ENCODE data around the gene PHC2. TPM values are rescaled to one million over a fixed set of nuclear protein-coding genes. Genes with fewer than 3 reads are reported as not detected.

The PHC2 gene
- total and polyA plus RNA-seq, 2 of the 13 experiments (the other 11 are each of a cell fraction or from before 2014, with no cell fraction given), result 52.5 to 84.9 TPM

- TF ChIP-seq ZBTB4 (CRISPR knock-in tag; IDR thresholded peaks at IDR 0.05; ENCODE audit: borderline replicate concordance), result 0 out of 2 replicates have a peak, but pooled peaks have one; percentile 28
- TF ChIP-seq ZNF317 (CRISPR knock-in tag; IDR thresholded peaks at IDR 0.05), result no peak
- TF ChIP-seq SNAPC2 (CRISPR knock-in tag; IDR thresholded peaks at IDR 0.05), result 0 out of 2 replicates have a peak, but pooled peaks have one; percentile 38
- TF ChIP-seq ZBTB38 (CRISPR knock-in tag; IDR thresholded peaks at IDR 0.05), result peak; percentile 69; the same call in 1 of the 2 replicates
- TF ChIP-seq ARID5B (CRISPR knock-in tag; IDR thresholded peaks at IDR 0.05), result peak; percentile 60; the same call in 1 of the 2 replicates
- no peak for TF ChIP-seq ZNF772 (CRISPR knock-in tag; IDR thresholded peaks at IDR 0.05)
- no peak for TF ChIP-seq ZNF556 (CRISPR knock-in tag; IDR thresholded peaks at IDR 0.05; ENCODE audit: borderline replicate concordance)
- TF ChIP-seq BCL6 (CRISPR knock-in tag; IDR thresholded peaks at IDR 0.05), result peak; percentile 38; the same call in 1 of the 2 replicates
Measured at GRCh38 chr1:33334081-33334552, 96.8 kb downstream of the PHC2 start (continued).

All from HepG2 (cell line).